Suprapubic skin (tissue), 4 donors: ENCODE results near the gene LAMA4.

ENCODE experiments used
- EP300 ChIP-seq: sonication (generic); formaldehyde crosslinking; IDR thresholded peaks from one replicate; pipeline ENCODE4 v1.6.1; 2017; ENCODE audit warnings: antibody characterized with exemption
- POLR2A ChIP-seq, 2 donors: fragments of 450-650 bp; IDR thresholded peaks; one replicate each; pipeline ENCODE4 v1.6.1; 2017; ENCODE audit warnings: antibody characterized with exemption in 2 of 2, mild to moderate bottlenecking in 2 of 2, moderate library complexity in 2 of 2
- POLR2AphosphoS5 ChIP-seq, 3 donors: sonication (generic); formaldehyde crosslinking; IDR thresholded peaks; one replicate each; pipeline ENCODE4 v1.6.1; 2017; ENCODE audit warnings: antibody characterized with exemption in 3 of 3
- TF ChIP-seq, protein P1 (sequence below), 2 donors: fragments of 200-600 bp in 1 of 2; fragments of 450-650 bp in 1 of 2; sonication (generic) in 1 of 2; IDR thresholded peaks; one replicate each; pipeline ENCODE4 v1.5.1; 2016 to 2019; ENCODE audit warnings: antibody characterized with exemption in 2 of 2, mild to moderate bottlenecking in 1 of 2, moderate library complexity in 1 of 2

DNA sequence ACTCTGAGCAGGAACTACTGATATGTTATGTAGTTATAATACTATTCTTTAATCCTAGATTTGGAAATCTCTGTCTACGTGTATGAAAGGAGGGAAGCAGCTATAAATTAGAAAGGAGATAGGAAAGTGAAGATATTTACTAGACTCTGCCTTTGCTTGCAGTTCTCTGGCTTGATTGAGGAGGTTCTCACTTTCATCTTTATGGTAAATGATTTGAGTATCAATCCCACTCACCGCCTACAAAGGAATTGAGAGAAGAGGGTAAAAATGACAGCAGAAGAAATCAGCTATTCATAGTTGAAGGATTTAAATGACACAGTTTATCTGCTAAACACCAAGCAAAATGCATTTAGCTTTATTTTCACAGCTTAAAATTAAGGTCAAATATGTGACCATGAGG is 99.7 kb downstream of the LAMA4 start:
- TF ChIP-seq POLR2A (IDR thresholded peaks at IDR 0.05) = no peak
- TF ChIP-seq, protein P1, sequence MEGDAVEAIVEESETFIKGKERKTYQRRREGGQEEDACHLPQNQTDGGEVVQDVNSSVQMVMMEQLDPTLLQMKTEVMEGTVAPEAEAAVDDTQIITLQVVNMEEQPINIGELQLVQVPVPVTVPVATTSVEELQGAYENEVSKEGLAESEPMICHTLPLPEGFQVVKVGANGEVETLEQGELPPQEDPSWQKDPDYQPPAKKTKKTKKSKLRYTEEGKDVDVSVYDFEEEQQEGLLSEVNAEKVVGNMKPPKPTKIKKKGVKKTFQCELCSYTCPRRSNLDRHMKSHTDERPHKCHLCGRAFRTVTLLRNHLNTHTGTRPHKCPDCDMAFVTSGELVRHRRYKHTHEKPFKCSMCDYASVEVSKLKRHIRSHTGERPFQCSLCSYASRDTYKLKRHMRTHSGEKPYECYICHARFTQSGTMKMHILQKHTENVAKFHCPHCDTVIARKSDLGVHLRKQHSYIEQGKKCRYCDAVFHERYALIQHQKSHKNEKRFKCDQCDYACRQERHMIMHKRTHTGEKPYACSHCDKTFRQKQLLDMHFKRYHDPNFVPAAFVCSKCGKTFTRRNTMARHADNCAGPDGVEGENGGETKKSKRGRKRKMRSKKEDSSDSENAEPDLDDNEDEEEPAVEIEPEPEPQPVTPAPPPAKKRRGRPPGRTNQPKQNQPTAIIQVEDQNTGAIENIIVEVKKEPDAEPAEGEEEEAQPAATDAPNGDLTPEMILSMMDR (IDR thresholded peaks at IDR 0.05) = no peak
- no peak for TF ChIP-seq POLR2AphosphoS5 (IDR thresholded peaks at IDR 0.05)
- no peak for TF ChIP-seq EP300
